PC-9 (cell line): ENCODE data around the gene KCNJ12. TPM values are rescaled to one million over a fixed set of nuclear protein-coding genes. Genes with fewer than 3 reads are reported as not detected.
"Not testable (repeated sequence)": the region's sequence is repeated elsewhere in the genome, so short reads cannot be mapped to it uniquely, and the experiment has no call there.

Experiments used
- BruUV-seq: library from RNA; stranded (reverse); fragments of 400-500 nt; replicated peaks from 2 replicates; lab custom pipeline; 2021; lab: Mats Ljungman, UMichigan
- CTCF ChIA-PET: fragments of 300-600 bp; sonication (Branson Sonifier 250); formaldehyde crosslinking; loops from one replicate; lab custom pipeline; 2022; ENCODE audit warnings: antibody characterized with exemption; lab: Charles Lee
- POLR2A ChIA-PET: fragments of 300-600 bp; sonication (Branson Sonifier 250); formaldehyde crosslinking; loops from one replicate; lab custom pipeline; 2022; ENCODE audit warnings: antibody characterized with exemption; ENCODE audit not compliant: unreplicated experiment; lab: Charles Lee
- DNase-seq, 2 experiments: peaks; one replicate each; pipeline versions ENCODE4 v3.0.0 to v3.0.0-alpha.2; 2015 to 2022; ENCODE audit warnings: mixed read lengths in 1 of 2
- H2AFZ ChIP-seq: fragments of 200-600 bp; sonication (generic); 2 replicates; pipeline ENCODE4 v1.8.1; 2017; ENCODE audit warnings: antibody characterized with exemption
- H3F3A ChIP-seq: fragments of 200-600 bp; sonication (generic); 2 replicates; pipeline ENCODE4 v1.8.1; 2017; ENCODE audit warnings: antibody characterized with exemption, mild to moderate bottlenecking, low read depth; ENCODE audit not compliant: insufficient read depth
- H3K27ac ChIP-seq: fragments of 200-600 bp; sonication (generic); 2 replicates; pipeline ENCODE4 v1.6.1; 2016; ENCODE audit warnings: mixed run types
- H3K27me3 ChIP-seq: fragments of 200-600 bp; sonication (generic); 2 replicates; pipeline ENCODE4 v1.6.1; 2016; ENCODE audit warnings: low read depth, mixed run types; ENCODE audit not compliant: insufficient read depth
- H3K36me3 ChIP-seq: fragments of 200-600 bp; sonication (generic); 2 replicates; pipeline ENCODE4 v1.6.1; 2016; ENCODE audit warnings: low read depth, mixed run types
- H3K4me1 ChIP-seq: fragments of 200-600 bp; sonication (generic); replicated peaks from 2 replicates; pipeline ENCODE4 v1.6.1; 2016; ENCODE audit warnings: mixed run types; ENCODE audit not compliant: insufficient read depth
- H3K4me2 ChIP-seq: fragments of 200-600 bp; sonication (generic); 2 replicates; pipeline ENCODE4 v1.6.1; 2017; ENCODE audit warnings: mixed run types
- H3K4me3 ChIP-seq: fragments of 200-600 bp; sonication (generic); 2 replicates; pipeline ENCODE4 v1.6.1; 2016; ENCODE audit warnings: mixed run types
- H3K79me2 ChIP-seq: fragments of 200-600 bp; sonication (generic); 2 replicates; pipeline ENCODE4 v1.6.1; 2017; ENCODE audit warnings: low read depth, mixed run types
- H3K9me2 ChIP-seq: fragments of 200-600 bp; sonication (generic); 2 replicates; pipeline ENCODE4 v1.8.1; 2017; ENCODE audit warnings: mild to moderate bottlenecking; ENCODE audit not compliant: insufficient read depth
- H3K9me3 ChIP-seq: fragments of 200-600 bp; sonication (generic); 2 replicates; pipeline ENCODE4 v1.8.1; 2016; ENCODE audit warnings: low read depth; ENCODE audit not compliant: insufficient read depth
- H4K20me1 ChIP-seq: fragments of 200-600 bp; sonication (generic); 2 replicates; pipeline ENCODE4 v1.8.1; 2017; ENCODE audit not compliant: insufficient read depth
- intact Hi-C: fragments of 100-400 bp; cut with micrococcal nuclease; formaldehyde crosslinking; loops from one replicate; pipeline ENCODE4 v1.10.0; 2022; ENCODE audit not compliant: unreplicated experiment
- total RNA-seq: library from RNA; stranded (reverse); gene quantifications from 2 replicates; pipeline ENCODE4 v1.2.3, GENCODE V29; 2021

Gene KCNJ12
- total RNA-seq, 1 experiment from 2014 or later = 1.1 TPM

- H3K79me2 ChIP-seq, H3K4me2 ChIP-seq, DNase-seq, H3K4me3 ChIP-seq, H3K36me3 ChIP-seq, BruUV-seq, H3K27me3 ChIP-seq, H3F3A ChIP-seq, H2AFZ ChIP-seq, CTCF ChIA-PET, POLR2A ChIA-PET, H3K9me3 ChIP-seq, H4K20me1 ChIP-seq, H3K27ac ChIP-seq, H3K9me2 ChIP-seq: not testable (repeated sequence)
- H3K4me1 ChIP-seq = peaks cover 32% of the 10 kb centered on the region
- intact Hi-C loops = loop anchor here (10.0 kb wide), 1 partner anchor 191 kb away; the partner anchor contains the start of gene TMEM11
Measured at GRCh38 chr17:21405904-21406400, 29.8 kb downstream of the KCNJ12 start.

GRCh38 chr17:21406616-21407404 lies 30.7 kb downstream of the KCNJ12 start:
- POLR2A ChIA-PET, H3K4me3 ChIP-seq, H3K9me2 ChIP-seq, H3K4me2 ChIP-seq, H3K36me3 ChIP-seq, H3K27ac ChIP-seq, H3K9me3 ChIP-seq, H3F3A ChIP-seq, CTCF ChIA-PET, BruUV-seq, H2AFZ ChIP-seq, H3K27me3 ChIP-seq, H4K20me1 ChIP-seq, H3K79me2 ChIP-seq: not testable (repeated sequence)
- peak in 1 of 2 experiments; percentile 39 for DNase-seq
- H3K4me1 ChIP-seq = peaks cover 31% of the 10 kb centered on the region
- intact Hi-C loops = loop anchor here (10.0 kb wide), 1 partner anchor 192 kb away; the partner anchor contains the start of gene TMEM11

- H3K79me2 ChIP-seq, H3K9me3 ChIP-seq, H4K20me1 ChIP-seq, H2AFZ ChIP-seq, H3K36me3 ChIP-seq, POLR2A ChIA-PET, CTCF ChIA-PET, H3F3A ChIP-seq, H3K4me2 ChIP-seq, DNase-seq, H3K4me3 ChIP-seq, BruUV-seq, H3K27ac ChIP-seq, H3K9me2 ChIP-seq, H3K27me3 ChIP-seq: not testable (repeated sequence)
- H3K4me1 ChIP-seq = peaks cover 28% of the 10 kb centered on the region
- intact Hi-C loops = loop anchor here (10.0 kb wide), 1 partner anchor 193 kb away; the partner anchor contains the start of gene TMEM11
Measured at GRCh38 chr17:21407752-21408151, 31.6 kb downstream of the KCNJ12 start.

GRCh38 chr17:21408224-21408623 lies 32.1 kb downstream of the KCNJ12 start:
- H2AFZ ChIP-seq, DNase-seq, H3K36me3 ChIP-seq, CTCF ChIA-PET, H3K9me3 ChIP-seq, H3K9me2 ChIP-seq, H4K20me1 ChIP-seq, H3F3A ChIP-seq, H3K79me2 ChIP-seq, BruUV-seq, POLR2A ChIA-PET, H3K27me3 ChIP-seq, H3K27ac ChIP-seq, H3K4me3 ChIP-seq, H3K4me2 ChIP-seq: not testable (repeated sequence)
- intact Hi-C loops = loop anchor here (10.0 kb wide), 1 partner anchor 193 kb away; the partner anchor contains the start of gene TMEM11
- peaks cover 28% of the 10 kb centered on the region for H3K4me1 ChIP-seq

- H2AFZ ChIP-seq, H3K4me2 ChIP-seq, H3K27me3 ChIP-seq, BruUV-seq, POLR2A ChIA-PET, H3F3A ChIP-seq, H3K9me3 ChIP-seq, H3K79me2 ChIP-seq, CTCF ChIA-PET, H3K36me3 ChIP-seq, H3K27ac ChIP-seq, DNase-seq, H3K9me2 ChIP-seq, H3K4me3 ChIP-seq, H4K20me1 ChIP-seq: not testable (repeated sequence)
- H3K4me1 ChIP-seq = peaks cover 28% of the 10 kb centered on the region
- intact Hi-C loops = loop anchor here (10.0 kb wide), 1 partner anchor 194 kb away; the partner anchor contains the start of gene TMEM11
Measured at GRCh38 chr17:21408766-21409300, 32.7 kb downstream of the KCNJ12 start.

- CTCF ChIA-PET, BruUV-seq, H3K79me2 ChIP-seq, H3K27ac ChIP-seq, H3K27me3 ChIP-seq, H3F3A ChIP-seq, DNase-seq, H2AFZ ChIP-seq, H4K20me1 ChIP-seq, H3K9me2 ChIP-seq, H3K36me3 ChIP-seq, H3K4me3 ChIP-seq, H3K4me2 ChIP-seq, H3K9me3 ChIP-seq, POLR2A ChIA-PET: not testable (repeated sequence)
- intact Hi-C loops = loop anchor here (10.0 kb wide), 1 partner anchor 195 kb away; the partner anchor contains the start of gene TMEM11
- peaks cover 28% of the 10 kb centered on the region for H3K4me1 ChIP-seq
Measured at GRCh38 chr17:21409388-21409787, 33.2 kb downstream of the KCNJ12 start.

GRCh38 chr17:21409971-21410370 lies 33.8 kb downstream of the KCNJ12 start:
- H3K36me3 ChIP-seq, H2AFZ ChIP-seq, H3K4me2 ChIP-seq, H3K9me3 ChIP-seq, CTCF ChIA-PET, H3K27me3 ChIP-seq, POLR2A ChIA-PET, DNase-seq, H3K9me2 ChIP-seq, H3F3A ChIP-seq, H3K79me2 ChIP-seq, H4K20me1 ChIP-seq, H3K4me3 ChIP-seq, BruUV-seq: not testable (repeated sequence)
- intact Hi-C loops = loop anchor here (2.0 to 10.0 kb wide), 2 partner anchors 123 to 195 kb away; partner anchors contain the start of gene TMEM11
- peak overlapping the region; percentile 71; the same call in 1 of the 2 replicates for H3K27ac ChIP-seq
- H3K4me1 ChIP-seq = peaks cover 28% of the 10 kb centered on the region
